Measurements from ENCODE around the gene RXRA.

GRCh38 chr9:134326724-134327601, 708 bp downstream of the RXRA start:
- TF ChIP-seq CTCF (IDR thresholded peaks at IDR 0.05 in 2 of 3, conservative IDR thresholded peaks at IDR 0.05 in 1 of 3; ENCODE audit: control insufficient read depth in 2 of 3, extremely low read depth in 1 of 3, insufficient read depth in 1 of 3, low read depth in 3 of 3, low read length in 3 of 3) (no peak), POLR2AphosphoS5 (IDR thresholded peaks at IDR 0.05; ENCODE audit: low read length) (no peak), RAD21 (IDR thresholded peaks at IDR 0.05; ENCODE audit: insufficient read depth, low read depth, low read length) (no peak), SP1 (IDR thresholded peaks at IDR 0.05; ENCODE audit: low read depth, low read length) (no peak), ZNF687 (IDR thresholded peaks at IDR 0.05) (no peak), NFIC (IDR thresholded peaks at IDR 0.05; ENCODE audit: low read depth, low read length) (no peak), CREM (IDR thresholded peaks at IDR 0.05; ENCODE audit: low read depth) (no peak), POLR2A (IDR thresholded peaks at IDR 0.05; ENCODE audit: low read depth, low read length) (no peak), NR2C1 (IDR thresholded peaks at IDR 0.05) (no peak), FOXM1 (IDR thresholded peaks at IDR 0.05; ENCODE audit: low read depth, low read length) (no peak), ATF2 (IDR thresholded peaks at IDR 0.05; ENCODE audit: low read length) (no peak)

Measured in GM12878 (cell line).